Panc1 (cell line): Measurements from ENCODE around the gene ZNF700. TPM values are rescaled to one million over a fixed set of nuclear protein-coding genes. Genes with fewer than 3 reads are reported as not detected.
A peak's percentile ranks its signal among the peaks of the same experiment; 100 is the strongest.

Experiments
- ATAC-seq: fragments of 200-7000 bp; cut with Tn5 transposase; 2 replicates; pipeline ENCODE4 v1.9.1; 2020; ENCODE audit warnings: mild to moderate bottlenecking, moderate library complexity
- BruUV-seq: library from RNA; stranded (reverse); fragments of 400-500 nt; replicated peaks from 2 replicates; lab custom pipeline; 2021; lab: Mats Ljungman, UMichigan
- CTCF ChIA-PET: fragments of 300-600 bp; sonication (Branson Sonifier 250); formaldehyde crosslinking; loops from one replicate; lab custom pipeline; 2022; ENCODE audit warnings: antibody characterized with exemption; lab: Charles Lee
- POLR2A ChIA-PET: fragments of 300-600 bp; sonication (Branson Sonifier 250); formaldehyde crosslinking; loops from one replicate; lab custom pipeline; 2022; ENCODE audit warnings: antibody characterized with exemption; lab: Charles Lee
- DNase-seq: peaks from one replicate; pipeline ENCODE4 v3.0.0-alpha.2; 2010; ENCODE audit warnings: low read depth, low spot score
- H3K27ac ChIP-seq: 2 replicates; pipeline ENCODE4 v1.5.1; 2011; ENCODE audit warnings: mild to moderate bottlenecking, low read length, inconsistent platforms
- H3K27me3 ChIP-seq: fragments of 200-500 bp; sonication (Bioruptor generic); 2 replicates; pipeline ENCODE4 v1.6.0; 2014; ENCODE audit warnings: low read length, inconsistent platforms; ENCODE audit not compliant: control insufficient read depth, insufficient read depth
- H3K36me3 ChIP-seq: fragments of 200-500 bp; sonication (Bioruptor generic); 2 replicates; pipeline ENCODE4 v1.5.1; 2014; ENCODE audit warnings: inconsistent platforms, mild to moderate bottlenecking, low read length, moderate library complexity; ENCODE audit not compliant: control insufficient read depth, insufficient read depth
- H3K4me1 ChIP-seq: 2 replicates; pipeline ENCODE4 v1.5.1; 2011; ENCODE audit warnings: inconsistent platforms, mild to moderate bottlenecking, low read length, moderate library complexity; ENCODE audit not compliant: control insufficient read depth, insufficient read depth
- H3K4me3 ChIP-seq, 2 experiments: 2 replicates each; pipeline ENCODE4 v1.5.1; 2011 to 2012; ENCODE audit warnings: low read depth in 2 of 2, low read length in 2 of 2, mild to moderate bottlenecking in 2 of 2, inconsistent platforms in 1 of 2, moderate library complexity in 1 of 2
- H3K9me3 ChIP-seq: fragments of 200-500 bp; sonication (Bioruptor generic); 2 replicates; pipeline ENCODE4 v1.5.1; 2014; ENCODE audit warnings: low read depth, mild to moderate bottlenecking, inconsistent platforms, low read length, moderate library complexity; ENCODE audit not compliant: control insufficient read depth, insufficient read depth
- POLR2AphosphoS5 ChIP-seq: IDR thresholded peaks from 2 replicates; pipeline ENCODE4 v1.6.1; 2012; ENCODE audit warnings: mild to moderate bottlenecking, low read depth, low read length, moderate library complexity
- SIN3A ChIP-seq: IDR thresholded peaks from 2 replicates; pipeline ENCODE4 v1.6.1; 2012; ENCODE audit warnings: low read depth, mild to moderate bottlenecking, low read length, moderate library complexity, borderline replicate concordance; ENCODE audit not compliant: insufficient read depth
- TCF7L2 ChIP-seq: IDR thresholded peaks from 2 replicates; pipeline ENCODE4 v1.6.1; 2011; ENCODE audit warnings: mild to moderate bottlenecking, low read depth, low read length, inconsistent platforms
- in situ Hi-C: cut with HindIII; loops from 2 replicates; pipeline ENCODE4 v1.10.0; 2016; ENCODE audit warnings: low sequenced_read_pairs, low pct_unique_long_range_greater_than_20kb
- intact Hi-C: fragments of 100-400 bp; cut with micrococcal nuclease; formaldehyde crosslinking; loops from one replicate; pipeline ENCODE4 v1.10.0; 2022; ENCODE audit not compliant: unreplicated experiment
- total RNA-seq: library from RNA; stranded (reverse); gene quantifications from one replicate; pipeline ENCODE4 v1.2.1, GENCODE V29; 2021; ENCODE audit not compliant: unreplicated experiment
- TF ChIP-seq, protein P1 (sequence below): fragments of 450-650 bp; IDR thresholded peaks from 2 replicates; pipeline ENCODE4 v1.5.1; 2017; ENCODE audit warnings: mild to moderate bottlenecking

Gene ZNF700
- total RNA-seq, 1 experiment from 2014 or later, result 10.4 TPM

DNA sequence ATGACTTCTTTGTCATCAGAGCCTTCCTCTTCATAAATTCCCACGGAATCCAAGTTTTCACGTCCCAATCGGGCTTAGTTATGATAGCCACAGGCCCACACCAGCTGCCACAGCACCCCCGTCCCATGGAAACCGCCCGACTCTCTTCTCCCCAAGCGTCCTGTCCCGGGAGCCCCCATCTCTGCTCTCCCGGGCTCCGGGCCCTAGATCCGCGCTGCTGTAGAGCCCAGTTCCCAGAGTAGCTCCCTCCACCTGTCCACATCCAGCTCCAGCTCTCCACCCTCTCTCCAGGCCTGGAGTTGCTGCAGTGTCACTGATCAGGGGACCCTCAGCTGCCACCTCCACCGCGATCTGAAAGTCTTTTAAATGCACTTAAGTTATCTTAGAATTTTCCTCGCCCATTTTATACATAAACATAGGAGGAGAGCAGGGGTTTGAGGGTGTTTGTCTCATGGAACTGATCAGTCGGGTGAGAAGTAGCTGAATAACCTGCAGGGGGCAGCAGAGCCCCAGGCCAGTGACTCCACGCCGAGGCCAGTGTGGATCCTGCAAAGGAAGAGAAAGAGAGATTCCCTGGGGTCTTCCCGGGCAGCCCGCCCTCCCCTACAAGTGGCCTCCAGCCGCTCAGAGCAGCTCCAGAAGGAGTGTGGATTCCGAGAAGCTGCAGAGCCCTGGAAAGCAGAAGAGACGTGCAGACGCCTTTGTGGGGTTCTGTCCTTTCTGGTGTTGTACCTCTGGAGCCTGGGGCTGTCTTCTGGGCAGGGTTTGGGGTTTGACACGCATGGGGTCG lies 38.9 kb downstream of the ZNF700 start:
- in situ Hi-C loops (no loop called here), intact Hi-C loops (no loop called here)
- H3K27ac ChIP-seq, result no peak overlapping the region
- peaks cover 5% of the 10 kb centered on the region for H3K4me1 ChIP-seq
- no peaks in the 10 kb centered on the region for H3K27me3 ChIP-seq
- ChIA-PET POLR2A (interaction anchor here (0.6 kb wide), 1 partner anchor 19 kb away, joined by 3 read pairs; no protein-coding TSS in a partner anchor), CTCF (interaction anchor here (0.9 to 1.2 kb wide), 6 partner anchors 21 to 178 kb away, joined by 3 to 6 read pairs (median 3); no protein-coding TSS in a partner anchor)
- DNase-seq, result no peak
- H3K9me3 ChIP-seq, result no peaks in the 10 kb centered on the region
- H3K36me3 ChIP-seq, result no peaks in the 10 kb centered on the region
- no peak overlapping the region for H3K4me3 ChIP-seq
- no peak for TF ChIP-seq SIN3A
- TF ChIP-seq, protein P1, sequence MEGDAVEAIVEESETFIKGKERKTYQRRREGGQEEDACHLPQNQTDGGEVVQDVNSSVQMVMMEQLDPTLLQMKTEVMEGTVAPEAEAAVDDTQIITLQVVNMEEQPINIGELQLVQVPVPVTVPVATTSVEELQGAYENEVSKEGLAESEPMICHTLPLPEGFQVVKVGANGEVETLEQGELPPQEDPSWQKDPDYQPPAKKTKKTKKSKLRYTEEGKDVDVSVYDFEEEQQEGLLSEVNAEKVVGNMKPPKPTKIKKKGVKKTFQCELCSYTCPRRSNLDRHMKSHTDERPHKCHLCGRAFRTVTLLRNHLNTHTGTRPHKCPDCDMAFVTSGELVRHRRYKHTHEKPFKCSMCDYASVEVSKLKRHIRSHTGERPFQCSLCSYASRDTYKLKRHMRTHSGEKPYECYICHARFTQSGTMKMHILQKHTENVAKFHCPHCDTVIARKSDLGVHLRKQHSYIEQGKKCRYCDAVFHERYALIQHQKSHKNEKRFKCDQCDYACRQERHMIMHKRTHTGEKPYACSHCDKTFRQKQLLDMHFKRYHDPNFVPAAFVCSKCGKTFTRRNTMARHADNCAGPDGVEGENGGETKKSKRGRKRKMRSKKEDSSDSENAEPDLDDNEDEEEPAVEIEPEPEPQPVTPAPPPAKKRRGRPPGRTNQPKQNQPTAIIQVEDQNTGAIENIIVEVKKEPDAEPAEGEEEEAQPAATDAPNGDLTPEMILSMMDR, result peak; percentile 86
- ATAC-seq, result peak; percentile 76
- no TSS peak for BruUV-seq

DNA sequence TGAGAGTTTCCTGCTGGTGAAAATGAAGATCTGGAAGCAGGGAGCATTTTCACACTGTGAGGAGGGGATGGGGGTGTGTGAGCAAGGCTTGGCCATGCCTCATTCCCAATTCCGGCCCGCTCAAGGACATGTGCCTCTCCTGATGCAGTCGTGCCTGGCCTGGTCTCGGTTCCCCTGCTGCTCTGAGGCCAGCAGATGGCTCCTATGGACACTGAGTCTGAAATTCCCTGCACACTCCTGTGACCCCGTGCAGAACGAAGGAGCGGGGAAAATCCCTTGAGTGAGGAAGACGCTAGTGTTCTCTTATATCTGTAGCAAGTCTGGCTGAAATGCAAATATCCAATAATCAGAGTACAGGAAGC lies 39.6 kb downstream of the ZNF700 start:
- ATAC-seq (peak; percentile 60), DNase-seq (no peak)
- Histone ChIP-seq H3K27me3 (no peaks in the 10 kb centered on the region), H3K4me3 (peak overlapping the region; percentile 62 to 84), H3K4me1 (peaks cover 5% of the 10 kb centered on the region), H3K36me3 (no peaks in the 10 kb centered on the region), H3K27ac (no peak overlapping the region), H3K9me3 (no peaks in the 10 kb centered on the region)
- intact Hi-C loops (no loop called here), in situ Hi-C loops (no loop called here)
- ChIA-PET POLR2A (no interaction called here), CTCF (interaction anchor here (0.9 to 1.2 kb wide), 5 partner anchors 25 to 177 kb away, joined by 3 to 6 read pairs (median 3); no protein-coding TSS in a partner anchor)
- BruUV-seq, result no TSS peak
- TF ChIP-seq TCF7L2, result no peak
- TF ChIP-seq, protein P1, result no peak

DNA sequence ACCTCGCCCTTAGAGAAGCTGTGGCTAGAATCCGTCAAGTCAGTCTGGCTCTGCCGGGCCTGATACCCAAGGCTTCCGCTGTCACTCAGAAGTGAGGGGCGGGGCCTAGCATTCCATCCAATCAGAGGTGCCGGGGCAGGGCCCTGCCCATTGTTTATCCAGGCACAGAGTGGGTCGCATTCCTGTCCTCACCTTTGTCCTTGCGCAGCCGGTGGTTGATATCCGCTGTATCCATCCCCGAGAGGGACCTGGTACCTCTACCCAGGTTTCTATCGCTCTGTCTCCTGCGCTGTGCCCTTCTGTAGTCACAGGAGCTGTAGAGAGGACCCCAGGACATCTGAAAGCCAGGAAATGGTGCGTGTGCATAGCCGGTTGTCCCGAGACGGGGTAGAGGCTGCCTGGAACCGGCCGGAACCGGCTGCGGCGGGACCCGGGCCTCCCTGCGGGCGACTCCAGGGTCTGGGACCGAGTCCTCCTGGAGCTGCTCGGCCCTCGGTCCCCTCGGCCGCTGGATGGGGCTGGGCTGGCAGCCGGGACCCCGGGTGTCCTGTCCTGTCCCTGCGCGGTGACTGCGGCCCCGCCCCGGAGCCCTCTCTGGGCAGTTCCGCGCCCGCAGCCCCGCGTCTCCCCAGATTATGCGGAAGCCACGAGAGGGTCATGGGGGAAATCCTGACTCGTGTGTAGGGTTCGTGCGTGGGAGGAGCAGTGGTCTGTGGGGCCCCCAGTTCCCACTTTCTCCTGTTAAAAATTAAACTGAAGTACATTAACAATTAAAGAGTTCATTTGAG lies 40.1 kb downstream of the ZNF700 start, which contains the start of gene ZNF763:
Gene ZNF763, plus strand, starts transcription at position 183 of the 788 bp plus-strand sequence. Its CDS starts 169 bp downstream, at position 352.
- CTCF ChIA-PET, result interaction anchor here (0.9 kb wide), 1 partner anchor 176 kb away, joined by 3 read pairs; no protein-coding TSS in a partner anchor

More for the DNA sequence above, 40.1 kb downstream of the ZNF700 start, which contains the start of gene ZNF763:
- DNase-seq, result no peak
- Histone ChIP-seq H3K4me1 (peaks cover 5% of the 10 kb centered on the region), H3K36me3 (no peaks in the 10 kb centered on the region), H3K27ac (peak within 1 kb of the TSS; percentile 52), H3K4me3 (peak within 1 kb of the TSS; percentile 62 to 84), H3K9me3 (no peaks in the 10 kb centered on the region), H3K27me3 (no peaks in the 10 kb centered on the region)
- no TSS peak for BruUV-seq
- ATAC-seq, result peak; percentile 98
- in situ Hi-C loops (no loop called here), intact Hi-C loops (no loop called here)
- POLR2A ChIA-PET, result no interaction called here
- peak; percentile 50 for TF ChIP-seq POLR2AphosphoS5
- TF ChIP-seq SIN3A, result no peak
